Measurements from ENCODE around the gene RIMS3.
"Not testable (repeated sequence)": the region's sequence is repeated elsewhere in the genome, so short reads cannot be mapped to it uniquely, and the experiment has no call there.

Gene RIMS3

GRCh38 chr1:40582116-40582515 is 83.4 kb downstream of the RIMS3 start:
- no peak for DNase-seq

- no peak for DNase-seq
These were observed 90.1 kb downstream of the RIMS3 start for GRCh38 chr1:40575336-40575735.

- DNase-seq = not testable (repeated sequence)
These were observed 90.7 kb downstream of the RIMS3 start for GRCh38 chr1:40574805-40575204.

Data from femur (tissue), 1 donor.